Erythroblast (primary cell): Measurements from ENCODE around the gene OR4Q3.

Experiments used
- GATA1 ChIP-seq: IDR thresholded peaks from 2 replicates; pipeline ENCODE4 v1.6.1; 2011; ENCODE audit warnings: low read depth, mild to moderate bottlenecking, control low read depth, low read length, moderate library complexity
- POLR2A ChIP-seq: IDR thresholded peaks from 2 replicates; pipeline ENCODE4 v1.6.1; 2011; ENCODE audit warnings: mild to moderate bottlenecking, low read length

- TF ChIP-seq POLR2A (no peak), GATA1 (no peak)
These were observed 32.2 kb downstream of the OR4Q3 start for GRCh38 chr14:19775587-19775986.
